HG03025 (cell line): ENCODE measurements around the gene FNDC10.
A peak's percentile ranks its signal among the peaks of the same experiment; 100 is the strongest.
"Not testable (repeated sequence)": the region's sequence is repeated elsewhere in the genome, so short reads cannot be mapped to it uniquely, and the experiment has no call there.

Experiments
- ATAC-seq: cut with Tn5 transposase; IDR thresholded peaks from one replicate; pipeline ENCODE4 v1.9.1; 2021; ENCODE audit warnings: mild to moderate bottlenecking, moderate library complexity; ENCODE audit not compliant: unreplicated experiment, low FRiP score

The FNDC10 gene

DNA sequence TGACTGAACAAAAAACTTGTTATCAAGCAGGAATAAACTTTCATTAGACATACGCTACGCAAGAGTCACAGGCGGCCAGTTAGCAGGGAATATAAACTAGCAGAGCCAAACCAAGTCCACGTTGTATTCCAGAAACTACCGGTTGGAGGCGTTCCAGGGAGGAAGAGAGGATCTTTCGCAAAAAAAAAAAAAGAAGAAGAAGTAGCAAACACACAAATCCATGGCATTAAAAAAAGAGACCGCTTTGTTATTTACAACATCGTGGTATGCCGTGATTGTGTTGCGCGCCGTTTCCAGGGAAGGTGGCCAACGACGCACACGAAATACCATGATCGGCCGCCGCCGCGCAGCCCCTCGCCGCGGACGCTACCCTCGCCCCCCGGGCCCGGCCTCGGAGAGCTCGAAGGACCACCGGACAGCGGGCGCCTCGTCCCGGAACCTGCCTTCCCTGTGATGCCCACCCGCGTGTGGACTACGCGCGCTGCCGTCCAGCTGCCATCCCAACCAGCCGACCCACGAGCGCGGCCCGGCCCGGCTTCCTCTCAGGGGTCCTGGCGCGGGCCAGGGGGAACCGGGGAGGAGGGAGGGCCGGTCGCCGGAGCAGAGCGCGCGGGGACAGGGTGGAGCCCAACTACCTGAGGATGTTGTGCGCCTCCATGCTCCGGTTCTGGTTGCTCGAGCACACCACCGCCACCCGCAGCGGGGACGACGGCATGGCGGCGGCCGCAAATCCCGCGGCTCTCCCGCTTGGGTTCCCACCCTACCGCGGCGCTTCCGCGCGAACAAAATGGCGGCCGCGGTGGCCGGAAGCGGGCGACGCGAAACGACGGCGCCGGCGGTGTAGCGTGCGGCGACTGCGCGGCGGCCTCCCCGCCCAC, 25.9 kb downstream of the FNDC10 start:
- peak; percentile 51 for ATAC-seq

DNA sequence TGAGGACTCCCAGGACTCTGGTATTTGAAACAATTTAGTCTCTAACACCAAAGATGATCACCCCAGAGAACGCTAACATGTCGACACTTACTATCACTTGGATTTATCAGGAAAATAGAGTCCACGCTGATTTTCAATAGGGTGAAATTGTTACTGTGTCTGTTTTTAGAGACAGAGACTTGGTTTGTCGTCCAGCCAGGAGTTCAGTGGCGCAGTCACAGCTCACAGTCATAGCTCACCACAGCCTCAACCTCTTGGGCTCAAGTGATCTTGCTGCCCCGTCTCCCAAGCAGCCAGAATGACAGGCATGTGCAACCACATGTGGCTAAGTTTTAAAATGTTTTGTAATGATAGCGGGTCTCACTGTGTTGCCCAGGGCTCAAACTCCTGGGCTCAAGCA, 30.6 kb downstream of the FNDC10 start:
- no peak for ATAC-seq

DNA sequence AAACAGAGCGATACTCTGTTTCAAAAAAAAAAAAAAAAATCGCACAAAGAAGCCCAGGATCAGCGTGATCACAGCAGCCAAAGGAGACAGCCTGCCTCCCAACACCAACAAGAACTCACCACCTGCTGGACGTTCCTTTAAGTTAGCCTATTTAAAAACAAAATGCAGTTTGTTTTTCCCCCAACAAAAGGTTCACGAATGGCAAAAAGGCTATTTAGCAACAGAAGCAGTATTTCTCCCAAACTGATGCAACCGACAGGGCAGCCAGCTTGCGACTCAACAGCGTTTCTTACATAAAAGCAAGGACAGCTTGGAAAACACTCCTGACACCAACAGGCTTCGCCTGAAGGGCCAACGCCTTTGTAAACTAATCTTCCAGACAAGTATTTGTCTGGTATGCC, 32.0 kb downstream of the FNDC10 start:
- no peak for ATAC-seq

DNA sequence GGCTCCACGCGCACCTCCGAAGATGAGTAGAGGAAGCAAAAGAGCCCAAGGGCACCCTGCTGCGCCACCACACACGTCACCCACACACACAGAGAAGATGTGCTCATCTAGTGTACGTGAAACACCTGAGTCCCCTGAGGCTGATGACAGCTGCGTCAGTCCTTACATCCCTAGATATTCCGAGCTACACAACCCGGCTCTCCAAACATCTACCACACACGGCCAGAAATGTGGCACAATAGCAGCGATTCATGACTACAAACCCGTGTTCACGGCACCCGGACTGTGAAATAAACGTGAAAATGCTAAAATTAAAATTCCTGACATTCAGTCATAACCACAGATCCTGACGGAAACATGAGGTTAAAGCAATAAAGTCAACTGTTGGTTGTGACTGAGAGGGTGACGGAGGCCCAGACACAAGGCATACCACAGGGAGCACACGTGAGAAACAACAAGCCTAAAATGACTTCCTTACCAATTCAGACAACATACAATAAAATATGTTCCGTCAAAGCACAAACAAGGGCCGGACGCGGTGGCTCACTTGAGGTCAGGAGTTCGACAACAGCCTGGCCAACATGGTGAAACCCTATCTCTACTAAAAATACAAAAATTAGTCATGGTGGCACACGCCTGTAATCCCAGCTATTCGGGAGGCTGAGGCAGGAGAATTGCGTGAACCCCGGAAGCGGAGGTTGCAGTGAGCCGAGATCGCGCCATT, 32.6 kb downstream of the FNDC10 start:
- no peak for ATAC-seq

DNA sequence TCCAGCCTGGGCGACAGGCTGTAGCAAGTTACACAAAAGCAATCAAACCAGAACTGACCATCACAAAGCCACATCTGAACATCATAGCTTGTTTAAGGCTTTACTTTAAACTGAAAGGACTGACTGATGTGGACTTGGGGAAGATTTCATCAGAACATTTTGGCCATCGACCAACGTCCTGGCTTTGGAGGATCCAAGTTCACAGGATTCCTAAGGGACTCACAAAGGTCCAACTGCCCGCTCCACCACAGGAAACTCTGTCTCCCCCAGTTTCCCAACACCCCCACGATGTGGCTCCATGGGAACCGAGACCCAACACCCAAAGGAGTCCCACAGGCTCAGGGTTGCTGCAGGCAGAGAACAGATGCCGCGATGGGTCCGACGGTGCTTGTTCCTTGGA, 34.6 kb downstream of the FNDC10 start:
- no peak for ATAC-seq

DNA sequence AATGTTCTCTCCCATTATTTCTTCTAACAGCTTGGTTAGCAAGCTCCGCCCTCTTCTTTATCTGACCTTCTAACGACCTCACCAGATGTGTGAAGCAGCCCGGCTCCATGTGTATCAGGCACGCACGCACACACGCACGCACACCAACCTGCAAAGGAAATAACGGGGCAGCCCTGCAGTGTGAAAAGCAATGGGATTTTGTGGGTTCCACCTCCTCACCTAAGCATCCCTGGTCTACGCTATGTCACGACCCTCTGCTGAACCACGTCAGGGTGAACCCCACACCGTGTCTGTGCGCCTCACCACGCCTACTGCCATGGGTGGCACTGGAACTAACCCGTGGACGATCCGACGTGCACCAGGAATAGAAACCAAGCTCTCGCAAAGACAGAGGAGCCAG, 35.7 kb downstream of the FNDC10 start:
- no peak for ATAC-seq

DNA sequence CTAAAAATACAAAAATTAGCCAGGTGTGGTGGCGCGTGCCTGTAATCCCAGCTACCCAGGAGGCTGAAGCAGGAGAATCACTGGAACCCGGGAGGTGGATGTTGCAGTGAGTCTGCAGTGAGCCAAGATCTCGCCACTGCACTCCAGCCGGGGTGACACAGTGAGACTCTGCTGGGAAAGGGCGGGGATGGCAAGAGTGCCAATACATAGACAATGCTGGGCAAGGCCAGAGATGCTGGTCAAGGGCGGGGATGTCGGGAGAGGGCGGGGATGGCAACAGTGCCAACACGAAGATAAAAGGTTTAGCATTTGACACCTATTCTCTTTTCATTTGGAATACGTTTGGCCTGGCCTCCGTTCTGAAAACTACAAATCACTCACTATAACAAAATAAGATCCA, 36.2 kb downstream of the FNDC10 start:
- no peak for ATAC-seq

DNA sequence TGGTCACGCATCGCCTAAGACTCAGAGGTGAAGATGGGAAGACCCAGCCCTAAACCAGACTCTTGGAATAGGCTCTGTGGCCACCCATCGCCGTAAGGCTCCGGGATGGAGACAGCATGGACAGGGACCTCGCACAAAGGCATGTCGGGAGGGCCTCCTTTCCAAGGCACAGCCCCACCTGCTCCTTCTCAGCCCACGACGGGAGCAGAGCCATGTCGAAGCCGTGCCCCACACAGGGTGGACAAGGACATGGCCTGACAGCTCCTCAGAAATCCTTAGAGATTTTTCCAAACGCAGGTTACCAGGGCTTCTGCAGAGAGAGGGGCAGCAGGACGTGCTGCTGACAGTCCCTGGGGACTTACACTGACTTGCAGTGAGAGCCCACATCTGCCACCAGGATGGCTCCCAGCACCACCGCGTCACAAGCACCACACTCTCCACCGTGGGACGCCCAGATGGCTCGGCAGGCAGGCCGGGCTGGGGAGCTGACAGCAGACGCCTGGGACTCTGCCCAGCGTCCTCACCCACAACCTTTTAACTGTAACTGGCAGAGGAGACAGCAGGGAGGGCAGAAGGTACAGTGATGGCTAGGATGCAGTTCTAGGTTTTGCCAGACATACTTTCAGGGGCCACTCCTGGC, 37.3 kb downstream of the FNDC10 start:
- no peak for ATAC-seq

DNA sequence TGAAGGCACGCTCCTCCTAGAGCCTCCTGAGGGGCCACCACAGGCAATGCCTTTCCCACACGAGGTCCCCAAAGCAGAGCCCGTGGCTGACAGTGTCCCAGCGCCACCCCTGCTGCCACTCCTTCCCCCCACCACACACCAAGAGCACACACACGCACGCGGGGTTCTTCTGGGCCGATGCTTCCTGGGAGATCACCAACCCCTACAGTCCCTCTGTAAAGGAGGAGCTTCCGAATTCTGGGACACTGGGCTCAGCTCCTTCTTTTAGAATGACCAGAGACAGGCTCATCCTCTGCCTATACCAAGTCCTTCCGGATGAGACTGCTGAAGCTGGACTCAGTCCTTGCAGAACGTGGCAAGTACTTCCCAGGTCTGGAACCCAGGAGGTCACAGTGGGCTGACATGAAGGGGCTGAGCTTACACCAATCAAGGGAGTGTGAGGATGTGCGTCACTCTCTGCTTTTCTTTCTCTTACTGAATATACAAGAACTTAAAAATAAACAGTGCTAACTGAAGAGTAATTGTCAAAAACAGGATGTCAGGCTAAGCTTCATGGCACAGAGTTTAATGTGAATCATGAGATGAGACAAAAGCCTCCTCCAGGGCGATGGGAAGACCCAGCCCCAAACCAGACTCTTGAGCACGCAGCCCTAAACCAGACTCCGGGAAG, 38.0 kb downstream of the FNDC10 start:
- ATAC-seq = no peak

DNA sequence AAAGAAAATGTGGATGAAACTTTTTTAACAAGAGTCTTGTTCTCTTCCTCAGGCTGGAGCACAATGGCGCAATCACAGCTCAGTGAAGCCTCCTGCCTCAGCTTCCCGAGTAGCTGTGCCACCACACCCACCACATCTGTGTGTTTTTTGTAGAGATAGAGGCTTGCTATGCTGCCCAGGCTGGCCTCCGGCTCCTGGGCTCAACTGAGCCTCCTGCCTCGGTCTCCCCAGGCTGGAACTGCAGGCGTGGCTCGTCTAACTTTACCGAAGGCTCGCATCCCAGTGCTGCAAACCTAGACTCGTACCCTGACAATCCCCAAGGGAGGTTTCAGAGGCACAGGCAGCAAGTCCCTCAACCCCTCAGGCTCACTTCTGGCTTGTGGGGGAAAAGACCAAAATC, 39.8 kb downstream of the FNDC10 start:
- ATAC-seq = no peak

DNA sequence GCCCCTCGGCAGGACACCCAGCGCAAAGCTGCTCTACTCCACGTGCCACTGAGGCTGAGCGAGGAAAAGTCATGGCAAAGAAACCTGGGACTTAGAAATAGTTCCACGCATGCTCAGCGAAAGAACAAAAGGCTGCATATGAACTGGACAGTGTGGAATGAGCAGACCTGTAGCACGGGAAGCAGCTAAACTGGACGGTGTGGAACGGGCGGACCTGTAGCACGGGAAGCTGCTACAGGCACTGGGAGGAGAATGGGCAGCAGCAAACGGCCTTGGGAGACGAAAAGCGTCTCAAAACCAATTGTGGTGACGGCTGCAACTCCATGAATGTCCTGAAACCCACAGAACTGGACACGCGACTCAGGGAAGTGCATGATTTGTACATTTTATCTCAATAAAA, 40.9 kb downstream of the FNDC10 start:
- ATAC-seq = no peak

DNA sequence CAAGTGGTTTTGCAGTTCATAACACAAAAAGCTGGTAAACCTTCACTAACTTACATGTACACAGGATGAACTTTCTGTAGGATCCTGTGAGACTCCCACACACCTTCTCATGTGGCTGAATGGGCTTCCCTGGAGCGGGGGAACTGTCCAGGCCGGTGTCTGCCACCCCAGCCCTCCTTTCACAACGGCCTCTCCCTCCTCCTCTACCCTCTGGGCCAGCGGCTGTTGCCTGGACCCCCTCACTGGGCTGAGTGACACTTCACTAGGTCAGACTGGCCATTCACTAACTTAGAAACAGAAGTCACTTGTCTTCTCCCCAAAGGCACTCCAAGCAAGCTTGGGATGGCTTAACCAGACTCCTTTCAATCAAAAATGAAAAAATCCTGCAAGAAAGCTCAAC, 41.3 kb downstream of the FNDC10 start:
- ATAC-seq = no peak

DNA sequence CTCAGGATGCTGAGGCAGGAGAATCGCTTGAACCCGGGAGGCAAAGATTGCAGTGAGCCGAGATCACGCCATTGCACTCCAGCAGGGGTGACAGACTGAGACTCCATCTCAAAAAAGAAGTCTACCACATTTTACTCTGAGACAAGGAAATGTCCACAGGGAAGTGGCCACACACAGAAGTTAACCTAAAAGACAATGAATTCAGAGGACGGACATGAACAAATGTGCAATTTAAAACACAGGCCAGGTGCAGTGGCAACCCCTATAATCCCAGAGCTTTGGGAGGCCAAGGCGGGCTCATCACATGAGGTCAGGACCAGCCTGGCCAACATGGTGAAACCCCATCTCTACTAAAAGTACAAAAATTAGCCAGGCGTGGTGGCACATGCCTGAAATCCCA, 42.2 kb downstream of the FNDC10 start:
- not testable (repeated sequence) for ATAC-seq

DNA sequence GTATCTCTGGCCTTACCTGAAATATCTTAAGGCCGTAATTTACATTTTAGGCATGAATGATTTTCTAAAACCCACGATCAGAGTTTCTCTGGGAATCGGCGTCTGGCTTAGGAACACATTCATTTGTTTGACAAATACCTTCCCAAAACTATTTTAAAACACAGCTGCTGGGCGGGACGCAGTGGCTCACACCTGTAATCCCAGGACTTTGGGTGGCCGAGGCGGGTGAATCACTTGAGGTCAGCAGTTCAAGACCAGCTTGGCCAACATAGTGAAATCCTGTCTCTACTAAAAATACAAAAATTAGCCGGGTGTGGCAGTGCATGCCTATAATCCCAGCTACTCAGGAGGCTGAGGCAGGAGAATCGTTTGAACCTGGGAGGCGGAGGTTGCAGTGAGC, 43.0 kb downstream of the FNDC10 start:
- not testable (repeated sequence) for ATAC-seq

DNA sequence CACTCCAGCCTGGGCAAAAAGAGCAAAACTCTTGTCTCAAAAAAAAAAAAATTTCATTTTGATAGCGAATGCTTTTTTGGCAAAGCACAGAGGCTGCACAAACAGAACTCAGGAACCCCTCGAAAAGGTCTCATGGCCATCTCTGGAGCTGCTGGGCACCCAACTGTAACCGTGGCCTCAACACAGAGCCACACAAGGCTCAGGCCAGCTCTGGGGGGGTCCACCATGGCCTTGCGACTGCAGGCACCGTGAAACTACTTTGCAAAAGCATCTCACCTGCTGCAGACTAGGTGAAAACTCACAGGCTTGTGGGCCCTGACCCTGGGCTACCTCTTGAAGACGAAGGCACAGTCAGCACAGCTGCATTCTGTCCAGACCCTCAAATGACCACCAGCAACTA, 43.4 kb downstream of the FNDC10 start:
- no peak for ATAC-seq

DNA sequence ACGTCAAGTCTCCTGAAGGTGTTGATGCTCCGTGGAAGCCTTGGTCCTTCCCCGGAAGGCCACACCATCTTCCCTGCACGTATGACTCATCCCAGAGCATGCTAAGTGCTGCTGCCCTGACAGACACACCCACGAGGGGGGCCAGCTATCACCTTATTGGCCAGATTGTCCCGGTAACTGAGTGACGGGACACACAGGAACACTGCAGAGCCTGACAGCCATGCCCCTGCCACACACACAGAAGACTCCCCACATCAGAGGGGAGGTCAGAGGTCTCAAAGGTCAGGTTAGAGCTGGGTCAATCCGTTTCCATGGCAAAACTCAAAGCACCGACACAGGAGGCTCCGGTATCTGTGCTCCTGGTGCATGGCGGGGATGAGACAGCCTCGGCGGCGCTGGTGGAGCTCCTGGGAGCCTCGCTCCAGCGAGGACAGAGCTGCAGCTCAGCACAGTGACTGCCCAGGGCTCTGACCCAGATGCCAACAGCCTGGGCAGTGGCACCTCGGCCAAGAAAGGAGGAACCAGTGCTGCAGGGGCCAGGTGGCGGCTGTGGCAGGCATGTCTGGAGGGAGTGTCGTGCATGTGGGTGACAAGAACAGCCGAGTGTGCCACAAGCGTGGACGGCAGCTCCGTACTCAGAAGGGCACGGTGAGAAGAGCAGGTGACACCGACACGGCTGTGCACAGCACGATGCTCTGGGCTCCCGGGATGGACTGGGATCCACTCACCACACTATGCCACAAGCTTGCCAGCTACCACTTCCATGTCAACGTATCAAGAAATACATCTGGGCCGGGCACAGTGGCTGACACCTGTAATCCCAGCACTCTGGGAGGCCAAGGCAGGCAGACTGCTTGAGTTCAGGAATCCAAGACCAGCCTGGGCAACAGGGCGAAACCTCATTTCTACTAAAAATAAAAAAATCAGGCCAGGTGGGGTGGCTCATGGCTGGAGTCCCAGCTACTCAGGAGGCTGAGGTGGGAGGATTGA, 44.7 kb downstream of the FNDC10 start:
- no peak for ATAC-seq

DNA sequence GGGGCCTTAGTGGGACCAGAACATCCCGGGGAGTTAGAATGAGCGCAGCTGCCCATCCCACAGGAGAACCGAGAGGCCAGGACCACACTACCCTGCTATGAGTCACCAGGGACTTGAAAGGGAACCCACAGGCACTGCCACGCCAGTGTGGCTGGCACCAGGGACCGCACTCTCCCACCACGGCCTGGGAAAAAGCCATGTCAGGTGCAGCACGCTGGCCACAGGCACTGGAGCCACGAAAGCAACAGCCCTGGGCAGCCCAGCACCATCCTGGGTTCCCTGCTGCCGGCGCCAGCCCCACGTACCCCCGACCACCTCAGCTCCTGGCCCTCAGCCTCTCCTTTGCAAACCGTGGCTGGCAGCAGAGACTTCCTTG, 45.4 kb downstream of the FNDC10 start:
- ATAC-seq = no peak

DNA sequence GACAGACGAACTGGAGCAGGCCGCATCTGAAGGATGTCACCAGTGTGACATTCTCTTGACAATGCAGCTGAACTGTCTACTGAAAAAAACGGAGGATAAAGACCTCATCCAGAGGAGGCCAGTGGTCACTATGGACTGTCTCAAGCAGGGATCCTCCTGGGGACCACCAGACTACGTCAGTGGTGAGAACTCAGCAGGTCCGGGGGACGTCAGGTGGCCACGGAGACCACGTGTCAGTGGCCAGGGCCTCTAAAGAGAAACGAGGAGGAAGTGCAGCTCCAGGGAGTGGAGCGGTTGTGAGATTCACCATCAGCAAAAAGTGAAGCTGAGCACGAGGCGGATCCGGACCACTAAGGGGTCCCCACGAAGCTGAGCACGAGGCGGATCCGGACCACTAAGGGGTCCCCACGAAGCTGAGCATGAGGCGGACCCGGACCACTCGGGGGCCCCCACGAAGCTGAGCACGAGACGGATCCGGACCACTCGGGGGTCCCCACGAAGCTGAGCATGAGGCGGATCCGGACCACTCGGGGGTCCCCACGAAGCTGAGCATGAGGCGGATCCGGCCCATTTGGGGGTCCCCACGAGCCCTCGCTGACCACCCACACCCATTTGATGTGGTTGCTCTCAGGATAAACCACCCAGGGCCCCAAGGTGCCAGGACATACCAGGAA, 46.0 kb downstream of the FNDC10 start:
- ATAC-seq = no peak

DNA sequence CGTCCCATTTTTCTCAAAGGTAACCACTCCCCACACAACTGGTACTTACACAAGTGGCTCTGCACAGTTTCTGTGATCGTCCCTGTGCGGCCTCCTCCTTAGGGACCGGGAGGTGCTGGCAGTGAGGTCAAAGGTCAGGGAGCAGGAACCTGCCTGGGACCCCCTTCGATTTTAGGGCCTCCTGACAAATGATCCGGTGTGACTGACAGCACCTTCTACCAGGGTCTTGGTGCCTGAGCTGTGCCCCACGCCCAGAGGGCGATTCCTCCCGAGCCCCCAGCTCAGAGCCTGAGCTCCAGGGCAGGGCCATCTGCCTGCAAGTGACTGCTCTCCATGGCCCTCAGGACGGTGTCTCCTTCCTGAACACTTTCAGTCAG, 47.7 kb downstream of the FNDC10 start:
- ATAC-seq = no peak
